Colonic mucosa (tissue), 4 donors: ENCODE measurements around the gene PKP3. TPM values are rescaled to one million over a fixed set of nuclear protein-coding genes. Genes with fewer than 3 reads are reported as not detected.

Experiments
- DNase-seq: peaks from one replicate; pipeline ENCODE4 v3.0.0-alpha.2; 2020
- H3K27ac ChIP-seq: fragments of 200-600 bp; one replicate; pipeline ENCODE4 v1.8.0; 2021
- H3K27me3 ChIP-seq: fragments of 200-600 bp; one replicate; pipeline ENCODE4 v1.8.0; 2021
- H3K36me3 ChIP-seq: fragments of 200-600 bp; one replicate; pipeline ENCODE4 v1.8.0; 2021
- H3K4me1 ChIP-seq: fragments of 200-600 bp; one replicate; pipeline ENCODE4 v1.8.0; 2021; ENCODE audit warnings: mild to moderate bottlenecking
- H3K4me3 ChIP-seq: fragments of 200-600 bp; one replicate; pipeline ENCODE4 v1.8.0; 2021
- H3K9ac ChIP-seq, 2 donors: one replicate each; pipeline ENCODE4 v1.7.0; 2013; ENCODE audit warnings: control low read depth in 2 of 2, low read depth in 2 of 2, low read length in 2 of 2
- H3K9me3 ChIP-seq: fragments of 200-600 bp; one replicate; pipeline ENCODE4 v1.8.0; 2021
- CTCF ChIP-seq: fragments of 200-600 bp; IDR thresholded peaks from one replicate; pipeline ENCODE4 v1.8.0; 2022; ENCODE audit warnings: antibody characterized with exemption, mild to moderate bottlenecking
- intact Hi-C: fragments of 100-400 bp; cut with DNase I; formaldehyde crosslinking; loops from one replicate; pipeline ENCODE4 v1.14.1; 2022
- total RNA-seq, 2 donors: library from RNA; stranded (reverse); fragmentation: NEBNext Ultra II Directional in 1 of 2; extraction: Animal tissue kit (Norgen Biotek cat#: 25700) in 1 of 2; gene quantifications; one replicate each; pipeline ENCODE4 v1.2.1, GENCODE V29; 2021
- donor health status: healthy.
- donor health status: DM: no; HTN: no; CAD: no.
- donor health status: DM: no; HTN: no; CAD: no.

Gene PKP3
- total RNA-seq, 2 donors from 2014 or later: 167 to 247 TPM

GRCh38 chr11:445765-446588 is 52.0 kb downstream of the PKP3 start:
- H3K4me1 ChIP-seq: peaks cover 8% of the 10 kb centered on the region
- peak overlapping the region; percentile 73 to 92 for H3K9ac ChIP-seq
- no peak for TF ChIP-seq CTCF
- no peak overlapping the region for H3K4me3 ChIP-seq
- no peaks in the 10 kb centered on the region for H3K27me3 ChIP-seq
- intact Hi-C loops: loop anchor here (5.0 kb wide), 1 partner anchor 39 kb away; no protein-coding TSS in a partner anchor
- H3K27ac ChIP-seq: peak overlapping the region; percentile 85
- DNase-seq: peak; percentile 84
- no peaks in the 10 kb centered on the region for H3K36me3 ChIP-seq
- H3K9me3 ChIP-seq: no peaks in the 10 kb centered on the region

- Histone ChIP-seq H3K4me3 (no peak overlapping the region), H3K27ac (peak overlapping the region; percentile 85), H3K36me3 (no peaks in the 10 kb centered on the region), H3K27me3 (no peaks in the 10 kb centered on the region), H3K9me3 (no peaks in the 10 kb centered on the region), H3K9ac (peak overlapping the region; percentile 73 to 92), H3K4me1 (peaks cover 13% of the 10 kb centered on the region)
- DNase-seq: peak; percentile 60
- no peak for TF ChIP-seq CTCF
- intact Hi-C loops: loop anchor here (5.0 kb wide), 1 partner anchor 40 kb away; no protein-coding TSS in a partner anchor
Measured at GRCh38 chr11:446891-447290, 52.9 kb downstream of the PKP3 start.

- peak; percentile 98 for DNase-seq
- H3K27ac ChIP-seq: peak overlapping the region; percentile 94
- intact Hi-C loops: loop anchor here (5.0 kb wide), 1 partner anchor 41 kb away; no protein-coding TSS in a partner anchor
- H3K4me3 ChIP-seq: peak overlapping the region; percentile 52
- peaks cover 13% of the 10 kb centered on the region for H3K4me1 ChIP-seq
- H3K36me3 ChIP-seq: no peaks in the 10 kb centered on the region
- no peaks in the 10 kb centered on the region for H3K9me3 ChIP-seq
- H3K27me3 ChIP-seq: no peaks in the 10 kb centered on the region
- H3K9ac ChIP-seq: peak overlapping the region; percentile 72 to 82
- peak; percentile 74 for TF ChIP-seq CTCF
Measured at GRCh38 chr11:447923-448731, 54.1 kb downstream of the PKP3 start.

GRCh38 chr11:449889-450808 is 56.1 kb downstream of the PKP3 start, which contains the start of gene PTDSS2:
Gene PTDSS2 (plus strand): TSS chr11:450279. CDS start chr11:450456, 177 bp downstream.
- Histone ChIP-seq H3K27me3 (no peaks in the 10 kb centered on the region), H3K9me3 (no peaks in the 10 kb centered on the region), H3K4me1 (peaks cover 13% of the 10 kb centered on the region), H3K27ac (peak within 1 kb of the TSS; percentile 85), H3K4me3 (peak within 1 kb of the TSS; percentile 99), H3K9ac (peak within 1 kb of the TSS; percentile 82 to 87), H3K36me3 (no peaks in the 10 kb centered on the region)
- intact Hi-C loops: loop anchor here (5.0 kb wide), 2 partner anchors 43 to 52 kb away; no protein-coding TSS in a partner anchor
- peak; percentile 95 for DNase-seq
- TF ChIP-seq CTCF: no peak
